GM18909 (cell line): ENCODE results near the gene IFI27L2.

Experiments
- ATAC-seq: cut with Tn5 transposase; IDR thresholded peaks from one replicate; pipeline ENCODE4 v1.9.1; 2021; ENCODE audit warnings: mild to moderate bottlenecking; ENCODE audit not compliant: unreplicated experiment, poor library complexity

IFI27L2 gene

GRCh38 chr14:94153750-94154342, 24.4 kb upstream of the IFI27L2 start:
- no peak for ATAC-seq

GRCh38 chr14:94152676-94153075, 23.3 kb upstream of the IFI27L2 start:
- no peak for ATAC-seq

GRCh38 chr14:94145902-94146527, 16.6 kb upstream of the IFI27L2 start:
- ATAC-seq, result no peak

GRCh38 chr14:94144765-94145164, 15.4 kb upstream of the IFI27L2 start:
- no peak for ATAC-seq

GRCh38 chr14:94143711-94144110, 14.3 kb upstream of the IFI27L2 start:
- no peak for ATAC-seq

GRCh38 chr14:94143239-94143638, 13.8 kb upstream of the IFI27L2 start:
- ATAC-seq, result no peak

- no peak for ATAC-seq
These were observed 13.4 kb upstream of the IFI27L2 start for GRCh38 chr14:94142836-94143235.

GRCh38 chr14:94142247-94142646, 12.8 kb upstream of the IFI27L2 start:
- no peak for ATAC-seq

GRCh38 chr14:94139421-94139820, 10.0 kb upstream of the IFI27L2 start:
- no peak for ATAC-seq

- ATAC-seq, result no peak
These were observed 9.6 kb upstream of the IFI27L2 start for GRCh38 chr14:94139006-94139405.

- no peak for ATAC-seq
These were observed 8.8 kb upstream of the IFI27L2 start for GRCh38 chr14:94138251-94138650.

- ATAC-seq, result peak; percentile 76
These were observed 7.3 kb upstream of the IFI27L2 start for GRCh38 chr14:94136575-94137331.

GRCh38 chr14:94135476-94135875, 6.1 kb upstream of the IFI27L2 start:
- ATAC-seq, result no peak

- ATAC-seq, result peak; percentile 49
These were observed 3.0 kb upstream of the IFI27L2 start for GRCh38 chr14:94132285-94132887.

GRCh38 chr14:94129758-94130414, 482 bp upstream of the IFI27L2 start:
- no peak for ATAC-seq

GRCh38 chr14:94128216-94128839, 1.1 kb downstream of the IFI27L2 start:
- no peak for ATAC-seq

GRCh38 chr14:94127330-94127729, 2.1 kb downstream of the IFI27L2 start:
- no peak for ATAC-seq

- ATAC-seq, result no peak
These were observed 2.6 kb downstream of the IFI27L2 start for GRCh38 chr14:94126800-94127199.

GRCh38 chr14:94126419-94126677, 3.1 kb downstream of the IFI27L2 start:
- ATAC-seq, result no peak

- no peak for ATAC-seq
These were observed 3.6 kb downstream of the IFI27L2 start for GRCh38 chr14:94125659-94126418.
